SK-N-SH treated with all-trans-retinoic acid at 6 μM for 48 hours (cell line): Measurements from ENCODE around the gene PACSIN2.

ENCODE experiments used
- ESRRG ChIP-seq: fragments of 250-450 bp; sonication (Bioruptor Pico); IDR thresholded peaks from 2 replicates; pipeline ENCODE4 v1.6.1; 2021; ENCODE audit warnings: mild to moderate bottlenecking
- ISL1 ChIP-seq: fragments of 250-450 bp; sonication (Bioruptor Pico); IDR thresholded peaks from 2 replicates; pipeline ENCODE4 v2.1.2; 2022; ENCODE audit warnings: mild to moderate bottlenecking, moderate library complexity
- OSR1 ChIP-seq: fragments of 250-450 bp; sonication (Bioruptor Pico); IDR thresholded peaks from 2 replicates; pipeline ENCODE4 v1.8.0; 2022; ENCODE audit warnings: moderate library complexity, mild to moderate bottlenecking, inconsistent platforms
- PATZ1 ChIP-seq: fragments of 250-450 bp; sonication (Bioruptor Pico); IDR thresholded peaks from 2 replicates; pipeline ENCODE4 v1.8.0; 2020; ENCODE audit warnings: mild to moderate bottlenecking, moderate library complexity, borderline replicate concordance
- PPARA ChIP-seq: fragments of 250-450 bp; sonication (Bioruptor Pico); IDR thresholded peaks from 2 replicates; pipeline ENCODE4 v1.5.0; 2020; ENCODE audit warnings: mild to moderate bottlenecking, borderline replicate concordance
- RARB ChIP-seq: fragments of 250-450 bp; sonication (Bioruptor Pico); IDR thresholded peaks from 2 replicates; pipeline ENCODE4 v1.8.0; 2021; ENCODE audit warnings: mild to moderate bottlenecking, moderate library complexity
- TOX ChIP-seq: fragments of 250-450 bp; sonication (Bioruptor Pico); IDR thresholded peaks from 2 replicates; pipeline ENCODE4 v1.8.0; 2021; ENCODE audit warnings: mild to moderate bottlenecking, moderate library complexity, borderline replicate concordance
- TSHZ2 ChIP-seq: fragments of 250-450 bp; sonication (Bioruptor Pico); IDR thresholded peaks from 2 replicates; pipeline ENCODE4 v1.5.0; 2020; ENCODE audit warnings: mild to moderate bottlenecking, moderate library complexity
- ZFP3 ChIP-seq: fragments of 250-450 bp; sonication (Bioruptor Pico); IDR thresholded peaks from 2 replicates; pipeline ENCODE4 v1.5.0; 2020; ENCODE audit warnings: mild to moderate bottlenecking, moderate library complexity
- ZFP30 ChIP-seq: fragments of 450-650 bp; formaldehyde crosslinking; IDR thresholded peaks from 2 replicates; pipeline ENCODE4 v1.5.0; 2022; ENCODE audit warnings: mild to moderate bottlenecking, moderate library complexity
- ZNF565 ChIP-seq: fragments of 450-650 bp; formaldehyde crosslinking; conservative IDR thresholded peaks from 2 replicates; pipeline ENCODE4 v1.5.0; 2020; ENCODE audit warnings: low read depth, mild to moderate bottlenecking, moderate library complexity
- ZNF70 ChIP-seq: fragments of 450-650 bp; formaldehyde crosslinking; IDR thresholded peaks from 2 replicates; pipeline ENCODE4 v1.5.0; 2020; ENCODE audit warnings: mild to moderate bottlenecking, moderate library complexity

- TF ChIP-seq ZNF565 (CRISPR knock-in tag) (no peak), PATZ1 (CRISPR knock-in tag) (no peak), ZFP30 (CRISPR knock-in tag) (no peak), ZFP3 (CRISPR knock-in tag) (no peak), ISL1 (CRISPR knock-in tag) (no peak), RARB (CRISPR knock-in tag) (no peak), ZNF70 (no peak), PPARA (CRISPR knock-in tag) (no peak), OSR1 (no peak), ESRRG (CRISPR knock-in tag) (no peak), TSHZ2 (no peak), TOX (CRISPR knock-in tag) (no peak)
Observed at GRCh38 chr22:42926104-42926503, 88.8 kb downstream of the PACSIN2 start.
